GM21786 (cell line): ENCODE measurements around the gene LTBP3.

Experiments
- ATAC-seq: cut with Tn5 transposase; IDR thresholded peaks from one replicate; pipeline ENCODE4 v1.9.1; 2021; ENCODE audit not compliant: unreplicated experiment

LTBP3 gene

DNA sequence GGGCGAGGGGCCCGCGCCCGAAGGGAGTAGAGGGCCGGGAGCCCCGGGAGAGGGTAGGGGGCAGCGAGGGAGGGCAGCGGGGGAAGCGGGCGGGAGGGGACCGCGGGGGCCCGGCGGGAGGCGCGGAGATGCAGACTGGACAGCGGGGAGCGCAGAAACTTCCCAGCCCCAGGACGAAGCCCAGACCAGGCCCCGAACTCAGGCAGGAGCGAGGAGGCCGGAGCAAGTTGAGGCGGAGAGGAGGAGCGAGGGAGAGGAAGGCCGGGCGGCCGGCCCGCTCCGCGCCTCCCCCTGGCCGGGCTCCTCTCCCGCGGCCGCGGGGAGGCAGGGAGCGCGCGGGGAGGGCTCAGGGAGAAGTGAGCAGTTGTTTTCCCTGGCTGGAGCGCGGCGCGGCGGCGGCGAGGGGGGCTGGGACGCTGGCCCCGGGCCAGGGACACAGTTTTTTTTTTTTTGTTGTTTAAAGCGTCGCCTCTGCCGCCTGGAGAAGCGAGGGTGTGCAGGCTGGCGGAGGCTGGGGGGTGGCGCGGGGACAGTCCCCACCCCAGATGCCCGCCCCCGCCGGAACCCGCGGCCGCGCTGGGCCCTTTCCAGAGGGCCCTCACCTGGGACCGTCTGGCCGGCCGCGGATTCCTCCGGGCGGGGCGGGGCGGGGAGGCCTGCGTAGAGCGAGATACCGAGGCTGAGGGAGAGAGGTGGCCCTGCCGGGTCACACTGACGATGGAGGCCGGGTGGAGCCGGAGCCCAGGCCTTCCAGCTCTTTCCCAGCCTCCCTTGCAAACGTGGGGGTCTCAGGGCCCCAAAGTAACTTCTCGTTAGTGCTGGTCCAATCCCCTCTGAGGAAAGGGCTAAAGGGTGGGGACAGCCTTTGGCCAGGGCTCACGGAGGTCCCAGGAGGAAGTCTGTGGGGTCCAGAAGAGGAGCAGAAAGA, at the start of gene LTBP3:
Gene LTBP3, minus strand, starts transcription at position 358 of the 928 bp plus-strand sequence. CDS start 400 bp downstream, outside the sequence.
- ATAC-seq: no peak

DNA sequence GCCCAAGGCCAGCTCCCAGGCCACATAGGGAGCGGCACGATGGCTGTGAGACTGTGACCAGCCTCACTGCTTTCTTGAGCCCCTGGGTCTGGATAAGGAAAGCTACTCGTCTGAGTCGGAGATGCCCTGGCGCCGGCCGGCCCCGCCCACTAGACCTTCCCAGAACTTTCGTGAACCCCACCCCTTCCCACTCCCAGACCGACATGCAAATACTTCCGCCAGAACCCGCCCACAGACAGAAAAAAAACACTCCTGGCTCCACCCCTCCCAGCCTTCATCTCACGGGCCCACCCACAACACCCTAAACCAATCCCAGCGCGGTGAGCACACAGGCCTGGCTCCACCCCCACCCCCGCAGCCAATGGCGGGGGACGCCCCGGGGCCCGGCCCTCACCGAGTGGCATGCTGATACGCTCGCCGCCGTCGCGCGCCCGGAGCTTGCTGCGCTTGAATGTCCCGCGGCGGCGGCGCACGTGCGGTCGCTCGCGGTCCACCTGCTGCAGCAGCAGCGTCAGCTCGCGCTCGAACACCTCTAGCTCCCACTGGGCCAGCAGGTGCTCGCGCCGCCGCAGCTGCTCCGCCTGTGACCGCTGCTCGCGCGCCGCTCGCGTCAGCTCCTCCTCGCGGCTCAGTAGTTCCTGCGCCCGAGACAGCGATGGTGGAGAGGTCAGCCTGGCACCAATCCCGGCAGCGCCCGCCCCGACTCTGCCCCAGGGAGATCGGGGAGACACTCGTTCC, 48.9 kb upstream of the LTBP3 start:
- no peak for ATAC-seq

DNA sequence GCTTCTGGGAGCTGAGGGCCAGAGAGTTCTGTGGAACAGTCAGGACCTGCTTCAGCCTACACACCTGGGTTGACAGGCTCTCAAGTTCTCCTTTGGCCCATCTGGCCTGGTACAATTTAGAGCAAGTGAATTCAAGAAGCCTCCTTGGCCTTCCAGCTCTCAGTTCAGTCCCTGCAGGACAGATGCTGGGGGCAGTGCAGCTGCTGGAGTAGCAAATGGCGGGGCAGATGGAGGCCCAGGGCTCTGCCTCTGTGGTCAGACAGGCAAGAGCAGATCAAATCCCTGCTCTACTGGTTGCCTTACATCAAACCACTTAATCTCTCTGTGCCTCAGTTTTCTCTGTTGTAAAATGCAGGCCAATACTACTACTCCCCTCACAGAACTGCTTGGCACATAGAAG, 46.1 kb upstream of the LTBP3 start:
- no peak for ATAC-seq

DNA sequence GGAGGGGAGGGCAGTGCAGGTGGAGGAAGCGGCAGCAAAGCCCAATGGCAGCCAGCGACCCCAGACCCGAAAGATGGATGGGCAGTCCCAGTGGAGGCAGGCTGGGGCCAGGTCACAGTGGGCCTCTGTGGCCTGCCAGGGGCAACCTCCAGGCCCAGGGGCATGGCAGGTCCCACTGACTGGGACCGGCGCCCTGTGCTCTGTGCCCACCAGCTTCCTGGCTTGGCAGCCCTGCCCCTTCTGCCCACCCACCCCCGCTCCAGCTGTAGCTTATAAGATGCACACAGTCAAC, 41.7 kb upstream of the LTBP3 start:
- no peak for ATAC-seq

DNA sequence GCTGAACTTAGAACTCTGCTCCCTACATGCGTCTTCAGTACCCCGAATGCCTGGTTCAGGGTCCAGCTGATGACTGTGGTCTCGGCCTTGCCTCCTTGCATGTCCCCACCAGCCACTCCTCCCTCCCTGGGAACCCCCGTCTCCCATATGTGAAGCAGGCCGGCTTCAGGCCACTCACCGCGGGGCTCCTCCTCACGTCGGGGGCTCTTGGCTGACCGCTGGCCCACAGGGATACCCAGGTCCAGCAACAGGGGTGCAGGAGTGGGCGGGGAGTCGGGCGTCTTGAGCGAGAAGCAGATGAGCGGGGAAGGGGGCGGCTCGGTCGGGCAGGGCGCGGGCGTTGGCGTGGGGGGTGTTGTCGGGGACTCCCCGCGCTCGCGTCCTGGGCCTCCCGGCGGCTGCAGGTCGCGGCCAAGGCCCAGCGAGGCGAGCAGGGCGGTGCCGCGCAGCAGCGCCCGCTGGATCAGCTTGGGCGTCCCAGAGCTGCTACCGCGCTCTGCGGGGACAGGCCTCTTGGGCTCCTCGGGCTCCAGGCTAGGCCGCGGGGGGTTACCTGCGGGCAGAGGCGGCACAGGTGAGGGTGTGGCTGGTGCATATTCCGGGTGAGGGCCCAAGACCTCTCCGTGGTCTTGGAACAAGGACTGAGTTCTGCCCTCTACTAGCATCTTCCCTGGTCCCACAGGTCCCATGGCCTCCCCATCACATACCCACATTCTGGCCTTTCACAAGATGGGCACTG, 41.2 kb upstream of the LTBP3 start:
- no peak for ATAC-seq

DNA sequence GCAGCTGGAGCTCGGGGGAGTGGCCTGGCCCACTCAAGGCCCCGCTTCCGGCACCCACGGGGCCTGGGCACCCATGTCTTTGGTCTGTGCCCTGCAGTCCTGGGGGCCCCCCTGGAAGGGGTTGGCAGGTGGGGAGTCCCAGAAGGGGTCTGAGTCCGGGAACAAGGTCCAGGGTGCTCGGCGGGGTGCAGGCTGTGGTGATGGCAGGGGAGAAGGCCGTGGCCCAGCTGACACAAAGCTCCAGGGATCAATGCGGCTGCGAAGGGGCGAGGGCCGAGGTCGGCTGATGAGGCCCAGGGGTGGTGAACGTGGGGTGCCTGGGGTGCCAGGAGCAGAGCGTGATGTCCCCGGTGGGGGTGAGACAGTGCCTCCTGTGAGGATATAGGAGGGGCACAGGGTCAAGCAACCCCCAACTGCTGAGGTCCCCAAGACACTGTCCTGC, 40.1 kb upstream of the LTBP3 start:
- no peak for ATAC-seq

DNA sequence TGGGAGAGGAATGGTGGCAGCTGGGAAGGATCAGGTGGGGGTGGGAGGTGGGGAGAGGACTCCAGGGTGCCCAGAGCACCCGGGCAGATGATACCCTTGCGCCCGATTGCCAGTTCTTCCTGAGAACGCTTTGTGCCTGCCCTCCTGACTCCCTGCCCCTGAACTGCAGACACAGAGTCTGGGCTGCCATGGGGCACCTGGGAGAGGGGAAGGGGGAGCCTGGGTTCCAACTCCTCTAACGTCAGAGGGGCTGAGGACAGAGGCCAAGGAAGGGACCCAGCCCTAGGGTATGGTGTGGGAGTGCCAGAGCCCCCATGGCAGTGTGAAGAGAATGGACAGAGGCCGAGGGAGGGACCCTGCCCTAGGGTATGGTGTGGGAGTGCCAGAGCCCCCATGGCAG, 38.4 kb upstream of the LTBP3 start:
- no peak for ATAC-seq

DNA sequence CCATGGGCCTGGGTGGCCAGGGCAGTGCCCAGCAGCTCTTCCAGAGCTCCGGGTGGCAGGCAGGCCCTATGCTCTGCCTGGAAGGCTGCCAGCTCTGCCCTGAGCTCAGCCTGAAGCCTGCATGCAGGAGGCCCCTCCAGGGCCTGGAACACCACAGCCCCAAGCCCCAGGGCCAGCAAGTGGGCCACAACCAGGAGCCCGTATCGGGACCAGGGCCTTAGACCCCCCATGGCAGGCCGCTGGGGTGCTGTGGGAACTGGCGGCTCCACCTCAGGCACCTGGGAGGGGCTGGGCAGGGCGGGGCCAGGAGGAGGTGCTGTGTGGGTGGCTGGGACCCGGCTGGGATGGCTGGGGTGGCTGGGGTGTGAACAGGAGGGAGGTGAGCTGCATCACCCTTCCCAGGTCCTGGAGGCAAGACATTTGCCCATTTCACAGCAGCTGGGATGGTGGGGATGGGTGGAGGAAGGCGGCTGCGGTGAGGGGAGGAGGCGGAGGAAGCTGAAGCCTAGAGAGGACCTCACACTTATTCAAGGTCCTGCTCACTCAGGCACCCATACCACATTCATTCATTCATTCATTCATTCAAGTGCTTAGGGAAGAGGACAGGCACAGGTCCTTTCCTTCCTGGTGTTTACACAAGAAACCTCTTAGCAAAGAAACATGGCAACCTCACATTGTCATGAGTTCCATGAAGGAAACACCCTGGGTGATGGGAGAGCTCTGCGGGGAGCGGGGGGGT, 37.6 kb upstream of the LTBP3 start, which contains the start of gene KCNK7:
Gene KCNK7, minus strand, starts transcription at position 258 of the 739 bp plus-strand sequence. Its CDS starts 28 bp downstream, at position 230.
- no peak for ATAC-seq

DNA sequence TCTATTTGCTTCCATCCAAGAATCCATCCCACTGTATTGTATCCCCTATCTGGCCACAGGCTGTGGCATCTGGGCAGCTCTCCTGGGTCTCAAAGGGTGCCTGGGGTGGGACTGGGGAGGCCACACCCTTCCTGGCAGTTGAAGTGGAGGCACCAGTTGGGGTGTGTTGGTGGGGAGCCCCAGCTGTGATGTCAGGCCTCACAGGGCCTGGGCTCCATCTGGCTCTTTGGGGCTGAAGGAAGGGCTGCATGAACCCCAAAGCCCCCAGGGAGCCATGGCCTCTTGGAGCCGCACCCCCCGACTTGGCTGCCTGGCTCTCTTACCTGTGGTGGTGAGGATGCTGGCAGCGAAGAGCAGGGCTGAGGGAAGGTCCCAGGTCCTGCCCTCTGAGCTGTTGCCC, 37.0 kb upstream of the LTBP3 start:
- ATAC-seq: no peak

DNA sequence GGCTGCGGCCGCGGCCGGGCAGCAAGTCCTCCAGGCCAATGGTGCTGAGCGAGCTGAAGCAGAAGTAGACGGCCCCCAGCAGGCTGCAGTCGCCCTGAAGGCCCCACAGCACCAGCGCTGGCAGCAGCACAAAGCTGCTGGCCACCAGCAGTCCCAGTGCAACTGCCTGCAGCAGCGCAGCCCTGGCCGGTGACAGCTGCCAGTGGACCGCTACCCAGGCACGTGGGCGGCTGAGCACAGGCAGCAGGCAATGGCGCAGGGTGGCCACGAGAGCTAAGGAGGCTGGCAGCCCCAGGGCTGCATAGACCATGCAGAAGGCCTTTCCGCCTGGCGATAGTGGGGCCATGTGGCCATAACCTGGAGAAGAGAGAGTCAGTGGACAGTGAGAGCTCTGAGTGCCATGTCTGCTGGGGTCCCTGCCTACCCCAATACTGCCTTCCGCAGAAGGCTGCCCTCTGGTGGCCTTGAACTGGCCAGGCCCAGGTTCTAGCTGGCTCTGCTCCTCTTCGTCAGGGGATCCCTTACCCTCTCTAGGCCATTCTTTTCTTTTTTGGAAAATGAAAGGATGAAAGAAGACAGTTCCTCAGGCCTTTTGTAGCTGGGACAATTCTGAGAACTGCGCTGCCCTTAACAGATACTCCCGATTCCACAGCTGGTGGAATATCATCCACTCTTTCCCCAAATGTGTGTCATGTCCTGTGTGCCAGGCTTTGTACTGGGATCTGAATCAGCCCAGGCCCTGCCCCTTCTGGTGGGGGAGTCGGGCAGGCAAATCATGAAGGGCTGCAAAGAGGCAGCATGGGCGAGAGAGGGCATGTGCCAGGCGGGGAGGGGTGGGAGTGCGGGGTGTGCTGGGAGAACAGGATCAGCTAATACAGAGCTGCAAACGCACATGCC, 35.6 kb upstream of the LTBP3 start:
- no peak for ATAC-seq

DNA sequence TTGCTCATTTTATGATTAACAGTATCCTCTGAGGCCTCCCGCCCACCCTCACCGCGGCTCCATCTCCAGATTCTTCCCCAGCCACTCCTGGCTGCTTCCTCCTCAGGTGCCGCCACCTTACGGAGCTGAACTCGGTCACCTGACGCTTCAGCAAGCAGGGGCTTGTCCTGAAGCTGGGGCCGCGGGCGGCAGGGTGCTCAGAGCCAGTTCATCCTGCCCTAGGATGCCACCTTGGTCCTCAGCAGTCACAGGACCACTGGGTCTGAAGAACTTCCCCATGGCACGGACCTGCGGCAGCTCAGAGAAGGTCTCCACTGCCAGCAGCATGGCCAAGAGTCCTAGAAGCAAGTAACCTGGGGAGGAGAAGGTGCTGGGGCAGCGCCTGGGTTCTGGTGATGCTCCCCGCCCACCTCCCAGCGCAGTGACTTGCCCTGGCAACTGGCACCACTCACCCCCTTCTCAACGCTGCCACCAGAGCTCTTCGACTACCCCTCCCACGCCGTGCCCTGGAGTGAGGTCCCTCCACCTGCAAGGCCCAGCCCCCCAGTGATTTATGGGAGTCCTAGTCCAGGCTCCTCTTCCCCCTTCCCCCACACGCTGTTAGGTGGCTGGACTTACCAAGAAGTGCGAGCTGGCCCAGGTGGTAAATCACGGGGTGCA, 34.8 kb upstream of the LTBP3 start:
- no peak for ATAC-seq

DNA sequence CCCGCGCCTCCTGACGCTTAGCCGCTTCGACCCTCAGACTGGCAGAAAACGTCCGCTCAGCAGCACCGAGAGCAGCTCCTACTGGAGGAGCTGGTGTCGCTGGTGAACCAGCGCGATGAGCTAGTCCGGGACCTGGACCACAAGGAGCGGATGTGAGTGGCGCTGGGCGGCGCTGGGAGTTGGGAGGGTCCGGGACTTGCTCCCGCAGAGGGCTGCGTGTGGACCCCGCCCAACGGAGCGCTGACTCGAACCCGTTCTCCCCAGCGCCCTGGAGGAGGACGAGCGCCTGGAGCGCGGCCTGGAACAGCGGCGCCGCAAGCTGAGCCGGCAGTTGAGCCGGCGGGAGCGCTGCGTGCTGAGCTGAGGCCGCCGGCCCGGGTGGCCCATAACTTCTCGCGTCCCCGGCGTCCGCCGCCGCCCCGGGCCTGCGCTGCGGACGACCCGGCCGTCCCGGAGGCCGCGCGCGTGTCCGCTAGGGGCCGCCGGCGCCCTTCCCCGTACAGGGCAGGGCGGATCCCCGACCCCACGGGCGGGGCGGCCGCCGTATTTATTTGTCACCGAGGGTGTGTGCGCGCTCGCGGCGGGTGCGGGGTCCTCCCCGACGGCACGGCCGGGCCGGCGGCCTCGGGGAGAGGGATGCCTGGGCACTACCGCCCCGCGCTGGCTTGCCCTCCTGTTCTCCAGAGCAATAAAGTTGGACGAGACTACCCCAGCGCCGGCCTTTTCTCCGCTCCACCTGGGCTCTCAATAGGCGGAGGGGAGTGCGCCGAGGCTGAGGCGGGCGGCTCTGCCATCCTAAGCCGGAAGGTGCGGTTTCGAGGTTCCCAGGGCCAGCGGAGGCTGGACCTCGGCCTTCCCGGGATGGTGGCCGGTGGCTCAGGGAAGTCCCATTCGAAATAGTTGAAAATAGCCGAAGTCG, 34.0 kb upstream of the LTBP3 start:
- ATAC-seq: no peak

DNA sequence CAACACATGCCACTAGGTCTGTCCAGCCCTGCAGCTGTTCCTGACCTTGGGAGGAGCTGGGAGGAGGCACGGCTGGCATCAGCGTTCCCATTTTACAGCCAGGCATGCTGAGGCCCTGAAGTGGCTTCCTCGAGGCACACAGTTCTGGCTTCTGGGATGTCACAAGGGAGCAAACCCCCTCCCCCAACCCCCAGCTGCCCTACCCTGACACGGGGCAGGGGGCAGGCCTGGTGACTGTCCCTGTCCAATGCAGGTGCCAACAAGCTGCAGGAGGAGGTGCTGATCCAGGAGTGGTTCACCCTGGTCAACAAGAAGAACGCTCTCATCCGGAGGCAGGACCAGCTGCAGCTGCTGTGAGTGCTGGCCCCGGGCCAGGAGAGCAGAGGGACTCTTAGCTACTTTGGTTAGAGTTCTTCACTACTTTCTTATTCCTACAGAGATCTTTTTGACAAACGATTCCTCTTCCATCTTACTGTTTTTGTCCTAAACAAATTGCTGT, 32.1 kb upstream of the LTBP3 start:
- no peak for ATAC-seq

DNA sequence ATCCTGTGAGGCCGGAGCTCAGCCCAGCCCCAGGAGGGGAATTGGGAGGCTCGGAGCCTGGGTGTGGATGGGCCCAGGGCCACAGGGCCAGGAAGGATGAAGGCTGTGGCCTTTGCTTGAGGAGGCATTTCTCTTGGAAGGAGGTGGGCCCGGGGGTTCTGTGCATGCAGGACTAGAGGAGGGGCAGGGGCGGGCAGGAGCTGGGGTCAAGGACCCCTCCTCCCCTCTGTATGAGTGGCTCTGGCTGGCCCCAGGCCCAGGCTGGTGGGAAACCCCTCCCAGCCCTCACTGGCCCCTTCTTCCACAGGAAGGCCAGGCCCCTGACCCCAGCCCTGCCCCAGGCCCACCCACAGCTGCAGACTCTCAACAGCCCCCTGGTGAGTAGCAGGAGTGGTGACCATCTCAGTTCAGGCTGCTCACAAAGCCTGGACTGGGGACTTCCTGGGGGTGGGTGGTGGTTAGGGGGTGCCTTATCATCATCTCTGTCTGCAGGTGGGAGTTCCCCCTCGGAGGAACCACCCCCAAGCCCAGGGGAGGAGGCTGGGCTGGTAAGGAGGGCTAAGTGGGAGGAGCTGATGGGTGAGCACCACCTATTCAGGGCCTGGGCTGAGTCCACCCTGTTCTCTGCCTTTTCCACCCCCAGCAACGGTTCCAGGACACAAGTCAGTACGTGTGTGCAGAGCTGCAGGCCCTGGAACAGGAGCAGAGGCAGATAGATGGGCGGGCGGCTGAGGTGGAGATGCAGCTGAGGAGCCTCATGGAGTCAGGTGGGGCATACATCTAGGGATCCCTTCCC, 31.5 kb upstream of the LTBP3 start:
- no peak for ATAC-seq

DNA sequence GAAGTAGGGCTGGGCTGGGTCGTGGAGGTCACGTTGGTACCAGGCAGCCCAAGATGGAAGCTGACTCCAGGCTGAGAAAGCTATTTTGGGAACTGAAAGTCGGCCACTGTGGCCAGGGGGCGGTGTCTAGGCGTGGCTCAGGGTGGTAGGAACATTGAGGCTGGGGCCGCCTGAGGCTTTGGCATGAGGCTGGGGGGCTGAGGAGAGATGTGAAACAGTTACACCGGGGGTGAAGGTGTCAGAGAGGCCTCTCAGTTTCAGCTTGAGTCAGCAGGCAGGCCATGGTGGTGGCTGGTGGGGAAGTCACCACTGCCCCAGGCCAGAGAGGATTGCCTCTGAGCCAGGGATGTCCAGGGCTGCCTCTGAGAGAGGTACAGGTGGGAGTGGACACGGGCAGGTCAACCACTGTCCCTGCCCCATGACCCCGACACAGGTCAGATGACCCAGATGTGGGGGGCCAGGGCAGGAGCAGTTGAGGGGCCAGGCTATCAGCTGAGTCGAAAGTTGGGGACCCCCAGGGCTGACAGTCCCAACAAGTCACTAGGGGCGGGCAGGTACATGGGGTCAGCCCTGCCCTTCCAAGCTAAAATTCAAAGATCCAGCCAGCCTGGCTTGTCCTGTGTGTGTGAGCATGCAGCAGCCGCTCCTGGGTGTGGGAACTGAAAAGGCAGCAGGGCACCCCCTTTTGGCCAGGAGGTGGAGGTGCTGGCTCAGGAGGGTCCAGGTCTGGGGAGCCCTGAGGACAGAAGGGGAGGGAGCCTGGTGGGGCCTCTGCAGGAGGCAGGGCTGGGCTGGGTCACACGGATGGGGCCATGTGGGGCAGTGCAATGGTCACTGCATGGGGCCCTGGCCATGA, 30.3 kb upstream of the LTBP3 start:
- peak; percentile 79 for ATAC-seq

DNA sequence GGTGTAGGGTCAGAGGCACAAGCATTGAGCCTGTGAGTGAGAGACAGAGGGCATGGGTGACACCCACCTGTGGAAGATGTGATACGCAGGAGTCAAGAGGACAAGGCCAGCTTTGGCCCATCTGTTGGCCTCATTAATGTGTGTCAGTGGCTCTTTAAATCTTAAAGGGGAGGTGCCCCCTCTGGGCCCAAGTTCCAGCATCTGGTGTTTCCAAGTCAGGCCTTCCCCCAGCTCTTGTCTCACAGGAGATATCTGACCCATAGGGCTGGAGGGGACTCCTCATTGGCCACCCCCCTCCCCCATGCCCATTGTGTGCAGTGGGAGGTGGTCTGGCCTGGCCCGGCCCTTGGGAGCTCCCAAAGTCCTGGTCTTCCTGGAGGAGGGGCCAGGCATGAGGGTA, 28.5 kb upstream of the LTBP3 start:
- no peak for ATAC-seq
